Nucleus accumbens (tissue), 56 donors: ENCODE data around the gene C19orf18.
"Not testable (repeated sequence)": the region's sequence is repeated elsewhere in the genome, so short reads cannot be mapped to it uniquely, and the experiment has no call there.

Experiments used
- DNase-seq, 56 donors: peaks; one replicate each; lab custom pipeline; 2025; lab: John Stamatoyannopoulos, UW

The C19orf18 gene

DNA sequence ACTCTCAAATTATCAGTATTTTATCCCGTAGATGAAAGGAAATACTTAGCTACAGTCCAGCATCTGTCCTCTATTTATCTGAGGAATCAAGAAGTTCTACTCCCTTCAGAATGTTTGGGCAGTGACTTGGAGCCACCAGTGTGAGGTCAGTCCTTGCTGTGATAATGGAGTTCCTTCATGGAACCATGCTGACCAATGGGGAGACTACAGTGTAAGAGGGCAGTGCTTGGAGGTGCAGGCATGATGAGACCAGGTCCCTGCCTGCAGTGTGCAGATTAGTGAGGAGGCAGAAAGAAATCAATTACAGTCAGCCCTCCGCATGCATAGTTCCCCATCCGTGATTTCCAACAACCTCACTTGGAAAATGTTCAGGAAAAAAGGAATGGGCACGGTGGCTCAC is at the start of gene C19orf18:
Gene C19orf18, minus strand, starts transcription at position 101 of the 400 bp plus-strand sequence. CDS start 102 bp downstream, outside the sequence.
- DNase-seq = no peak

DNA sequence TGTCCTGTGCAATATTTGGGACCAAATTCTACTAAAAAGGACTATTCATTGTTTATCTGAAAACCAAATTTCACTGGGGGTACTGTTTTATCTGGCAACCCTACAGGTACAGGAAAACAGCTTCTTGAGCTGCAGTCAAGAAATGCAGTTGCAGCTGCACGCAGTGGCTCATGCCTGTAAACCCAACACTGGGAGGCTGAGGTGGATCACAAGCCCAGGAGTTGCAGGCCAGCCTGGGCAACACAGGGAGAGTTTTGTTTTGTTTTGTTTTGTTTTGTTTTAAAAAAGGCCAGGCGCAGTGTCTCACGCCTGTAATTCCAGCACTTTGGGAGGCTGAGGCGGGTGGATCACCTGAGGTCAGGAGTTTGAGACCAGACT is 47.9 kb upstream of the C19orf18 start:
- no peak for DNase-seq

DNA sequence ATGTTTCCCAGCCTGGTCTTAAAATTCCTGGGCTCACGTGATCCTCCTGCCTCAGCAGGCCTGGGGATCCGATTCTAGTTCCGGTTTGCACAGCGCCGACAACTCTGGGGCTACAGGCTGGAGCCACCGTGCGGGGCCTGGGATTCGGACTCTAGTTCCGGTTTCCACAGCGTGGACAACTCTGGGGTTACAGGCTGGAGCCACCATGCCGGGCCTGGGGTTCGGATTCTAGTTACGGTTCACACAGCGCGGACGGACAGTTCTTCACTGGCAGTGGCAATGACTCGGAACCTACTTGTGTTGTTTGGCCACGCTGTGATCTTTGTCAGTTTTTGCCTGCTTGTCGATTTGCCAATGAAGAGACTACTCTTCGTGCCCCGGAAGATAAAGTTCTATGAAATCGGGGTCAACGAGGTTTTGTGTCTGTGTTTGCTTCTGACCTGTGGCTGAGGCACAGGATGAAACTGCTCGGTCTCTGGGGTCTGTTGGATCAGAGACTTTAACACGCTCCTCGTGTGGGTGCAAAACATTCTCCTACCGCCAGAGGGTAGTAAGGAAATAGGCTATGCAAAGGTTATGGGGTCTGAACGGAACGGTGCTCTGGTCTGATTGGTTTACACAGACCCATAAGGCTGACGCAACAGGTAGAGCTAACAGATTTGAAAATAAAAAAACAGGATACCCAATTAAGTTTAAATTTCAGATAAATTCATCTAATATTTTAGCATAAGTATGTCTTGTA is 47.4 kb upstream of the C19orf18 start:
- DNase-seq = peak in 47 of 56 donors; percentile 4 to 82 (median 31)

DNA sequence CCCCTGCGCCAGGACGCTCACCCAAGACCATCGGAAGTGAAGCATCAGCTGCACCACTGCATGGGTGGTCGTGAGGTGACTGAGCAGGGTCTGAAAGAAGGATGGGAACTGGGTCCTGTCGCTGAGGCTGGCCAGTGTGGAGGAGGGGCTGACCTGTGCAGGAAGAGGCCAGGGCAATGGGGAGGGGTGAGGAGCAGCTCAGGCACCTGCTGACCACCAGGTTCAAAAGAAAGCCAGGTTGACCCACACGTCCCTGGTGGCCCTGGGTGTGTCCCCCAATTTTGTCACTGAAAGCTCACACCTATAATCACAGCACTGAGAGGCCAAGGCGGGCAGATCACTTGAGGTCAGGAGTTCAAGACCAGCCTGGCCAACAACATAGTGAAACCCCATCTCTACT is 45.8 kb upstream of the C19orf18 start:
- no peak for DNase-seq

DNA sequence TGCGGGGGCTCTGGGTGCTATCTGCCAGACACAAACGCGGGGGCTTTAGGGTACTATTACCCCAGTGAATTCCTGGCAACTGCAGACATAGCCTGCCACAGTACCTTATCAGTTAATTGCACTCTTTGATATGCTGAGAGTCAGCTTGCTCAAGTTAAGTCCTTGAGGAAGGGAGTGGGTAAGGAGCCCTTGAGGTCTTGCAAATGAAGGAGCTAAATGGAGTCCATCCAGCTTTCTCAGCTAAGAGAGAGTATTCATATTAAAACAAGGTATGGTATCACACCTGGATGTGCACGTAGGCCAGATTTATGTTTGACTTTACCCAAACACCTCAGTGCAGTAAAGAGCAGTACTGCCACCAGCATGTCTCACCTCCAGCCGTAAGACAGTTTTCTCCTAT is 39.8 kb upstream of the C19orf18 start:
- no peak for DNase-seq

DNA sequence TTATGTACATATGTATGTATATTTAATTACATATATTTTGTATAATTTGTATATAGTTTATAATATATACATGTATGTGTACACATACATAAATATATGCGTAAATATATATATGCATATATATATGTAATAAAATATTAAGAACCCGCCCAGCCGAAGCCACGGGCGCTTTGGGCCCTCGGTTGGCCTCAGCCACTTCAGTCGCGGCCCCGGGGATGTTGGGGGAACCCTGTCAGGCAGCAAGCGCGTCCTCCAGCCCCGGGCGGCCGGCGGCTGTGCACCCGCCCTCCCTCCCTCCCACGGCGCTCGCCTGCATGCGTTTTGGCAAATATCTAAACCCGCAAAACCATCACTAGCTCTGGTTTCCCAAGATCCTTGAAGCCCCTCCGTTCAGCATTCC is 36.2 kb upstream of the C19orf18 start:
- no peak for DNase-seq

DNA sequence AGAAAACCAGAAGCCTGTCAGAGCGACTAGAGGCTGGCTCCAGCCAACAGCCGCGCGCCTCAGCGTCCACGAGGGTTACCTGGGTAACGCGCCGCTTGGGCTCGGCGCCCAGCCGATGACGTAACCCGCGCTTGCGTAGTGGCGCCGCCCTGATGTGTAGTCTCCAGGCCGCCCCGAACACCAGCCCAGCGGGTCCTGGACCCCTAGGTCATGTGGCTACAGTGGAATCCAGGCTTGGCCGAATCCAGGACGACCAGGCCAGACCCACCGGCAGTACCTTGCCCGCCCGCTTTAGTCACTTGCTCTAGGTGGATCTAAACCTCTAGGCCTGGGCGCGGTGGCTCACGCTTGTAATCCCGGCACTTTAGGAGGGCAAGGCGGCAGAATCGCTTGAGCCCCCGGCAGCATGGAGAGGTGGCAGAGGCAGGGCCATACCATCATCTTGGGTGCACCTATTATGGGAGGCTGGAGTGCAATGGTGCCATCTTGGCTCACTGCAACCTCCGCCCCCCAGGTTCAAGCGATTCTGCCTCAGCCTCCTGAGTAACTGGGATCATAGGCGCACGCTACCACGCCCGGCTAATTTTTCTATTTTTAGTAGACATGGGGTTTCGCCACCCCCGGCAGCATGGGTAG is 35.5 kb upstream of the C19orf18 start:
- peak; percentile 32 to 95 (median 87) for DNase-seq

DNA sequence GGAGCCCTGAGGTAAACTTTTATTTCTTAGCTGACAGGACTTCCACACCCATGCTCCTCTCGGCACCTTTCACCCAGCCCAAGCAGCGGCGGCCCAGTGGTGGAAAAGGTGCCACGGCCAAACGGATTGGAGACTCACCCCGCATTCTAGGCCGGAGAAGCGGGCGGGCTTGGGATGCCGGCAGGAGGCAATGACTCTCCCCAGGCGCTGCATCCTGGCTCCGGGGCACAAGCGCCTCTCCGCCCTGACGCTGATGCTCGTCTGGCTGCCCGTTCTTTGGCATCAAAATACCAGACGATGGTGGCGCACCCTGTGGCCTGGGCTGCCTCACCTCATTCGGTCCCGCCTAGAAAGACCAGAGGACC is 34.9 kb upstream of the C19orf18 start:
- no peak for DNase-seq

DNA sequence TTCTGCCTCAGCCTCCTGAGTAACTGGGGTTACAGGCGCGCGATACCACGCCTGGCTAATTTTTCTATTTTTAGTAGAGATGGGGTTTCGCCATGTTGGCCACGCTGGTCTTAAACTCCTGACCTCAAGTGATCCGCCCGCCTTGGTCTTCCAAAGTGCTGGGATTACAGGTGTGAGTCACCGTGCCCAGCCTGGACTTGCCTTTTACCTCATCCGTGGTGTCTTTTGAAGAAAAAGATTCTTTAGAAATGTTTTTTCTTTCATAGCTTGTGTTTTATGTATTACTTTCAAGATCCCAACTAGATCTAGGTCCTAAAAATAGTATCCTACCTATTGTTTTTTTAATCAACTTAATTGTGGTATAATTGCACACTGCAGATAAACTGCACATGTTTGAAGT is 34.5 kb upstream of the C19orf18 start:
- not testable (repeated sequence) for DNase-seq

DNA sequence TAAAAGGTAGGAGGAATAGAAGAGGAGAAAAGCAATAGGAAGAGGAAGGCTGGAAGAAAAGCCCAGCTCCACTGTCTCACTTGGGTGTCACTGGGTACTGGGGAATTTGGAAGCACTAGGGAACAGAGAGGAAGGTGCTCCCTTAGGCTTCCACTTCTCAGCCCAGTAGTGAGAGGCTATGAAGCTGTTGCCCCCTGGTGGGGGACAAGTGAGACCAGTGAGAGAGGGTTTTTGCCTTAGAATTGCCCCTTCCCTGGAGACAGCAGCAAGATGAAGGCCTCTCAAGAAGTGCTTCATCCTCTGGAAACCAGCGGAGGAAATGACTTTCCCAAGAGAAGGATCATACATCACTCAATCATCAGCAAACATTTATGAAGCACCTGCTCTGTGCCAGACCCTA is 33.0 kb upstream of the C19orf18 start:
- DNase-seq = no peak

DNA sequence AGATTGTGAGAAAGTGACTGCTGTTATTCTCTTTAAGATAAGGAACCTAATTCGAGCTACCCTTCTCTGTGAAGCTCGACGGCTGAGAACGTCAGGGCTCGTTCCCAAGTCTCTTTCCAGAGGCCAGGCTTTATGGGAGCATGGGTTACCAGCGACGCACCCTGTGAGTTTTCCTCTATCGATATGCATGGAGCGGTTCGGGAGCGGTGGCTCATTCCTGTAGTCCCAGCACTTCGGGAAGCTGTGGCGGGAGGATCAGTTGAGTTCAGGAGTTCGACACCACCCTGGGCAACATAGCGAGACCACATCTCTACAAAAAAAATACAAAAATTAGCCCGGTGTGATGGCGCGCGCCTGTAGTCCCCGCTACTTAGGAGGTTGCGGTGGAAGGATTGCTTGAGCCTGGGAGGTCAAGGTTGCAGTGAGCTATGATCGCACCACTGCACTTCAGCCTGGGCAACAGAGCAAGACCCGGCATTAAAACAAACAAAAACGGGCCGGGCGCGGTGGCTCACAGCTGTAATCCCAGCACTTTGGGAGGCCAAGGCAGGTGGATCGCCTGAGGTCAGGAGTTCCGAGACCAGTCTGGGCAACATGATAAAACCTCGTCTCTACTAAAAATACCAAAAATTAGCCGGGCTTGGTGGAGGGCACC is 29.0 kb upstream of the C19orf18 start:
- DNase-seq = peak in 6 of 56 donors; percentile 24 to 58 (median 43)

DNA sequence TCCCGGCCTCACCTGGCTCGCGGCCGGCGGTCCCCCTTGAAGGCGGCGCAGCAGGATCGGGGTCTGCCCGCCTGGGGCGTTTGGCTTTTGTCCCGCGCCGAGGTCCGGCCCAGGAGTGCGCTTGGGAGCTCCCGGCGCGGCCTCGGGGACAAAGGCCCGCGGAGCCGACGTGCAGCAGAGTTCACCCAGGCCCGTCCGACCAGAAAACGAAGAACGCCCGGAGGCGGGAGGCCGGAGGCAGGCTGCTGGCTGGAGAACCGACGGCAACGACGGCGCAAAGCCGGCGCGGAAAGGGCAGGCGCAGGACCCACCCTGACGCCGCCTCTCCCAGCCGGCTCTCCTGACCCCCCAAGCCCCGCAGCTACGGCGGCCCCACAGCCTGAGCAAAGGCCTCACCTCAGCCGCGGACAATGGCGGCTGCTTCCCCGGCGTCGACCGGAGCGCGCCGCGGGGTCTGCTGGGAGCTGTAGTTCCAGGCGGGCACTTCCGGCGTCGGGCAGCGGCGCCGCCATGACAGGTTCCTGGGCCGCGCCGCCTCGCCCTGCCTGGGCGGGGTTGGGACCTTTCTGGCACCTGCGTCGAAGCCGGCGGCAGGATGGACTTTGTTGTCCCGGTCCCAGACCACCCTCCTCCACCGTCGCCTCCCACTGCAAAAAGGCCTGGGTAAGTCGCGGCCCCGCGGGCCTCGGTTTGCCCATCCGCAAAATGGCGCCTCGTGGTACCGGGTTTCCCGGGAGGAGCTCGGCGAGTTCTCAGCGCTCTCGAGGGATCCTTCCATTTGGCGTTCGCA is 28.2 kb upstream of the C19orf18 start, which contains the start of gene ZNF606:
Gene ZNF606, minus strand, starts transcription at position 437 of the 790 bp plus-strand sequence. CDS start 1,501 bp downstream, outside the sequence.
- DNase-seq = peak in 54 of 56 donors; percentile 51 to 90 (median 80)

DNA sequence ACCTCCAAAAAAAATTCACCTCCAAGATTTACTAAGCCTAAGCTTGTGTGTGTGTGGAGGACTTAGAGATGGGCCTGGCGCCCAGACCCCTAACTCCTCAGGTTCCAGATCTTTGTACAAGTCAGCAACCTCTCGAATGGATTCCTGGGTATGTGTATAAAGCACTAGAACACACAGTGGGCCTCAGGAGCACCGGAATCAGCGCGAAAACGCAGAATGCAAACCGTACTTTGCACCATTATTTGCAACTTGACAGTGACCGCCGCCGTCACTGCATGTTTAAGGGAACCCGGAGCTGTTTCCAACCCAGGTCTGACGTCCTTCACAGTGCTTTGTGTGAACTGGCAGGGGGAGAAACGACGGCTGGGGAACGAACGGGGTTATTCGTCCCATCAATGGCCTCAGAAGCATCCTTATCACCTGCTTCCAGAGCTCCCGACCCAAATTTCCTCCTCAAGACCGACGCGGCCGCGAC is 27.6 kb upstream of the C19orf18 start:
- DNase-seq = peak in 8 of 56 donors; percentile 5 to 47 (median 27)

DNA sequence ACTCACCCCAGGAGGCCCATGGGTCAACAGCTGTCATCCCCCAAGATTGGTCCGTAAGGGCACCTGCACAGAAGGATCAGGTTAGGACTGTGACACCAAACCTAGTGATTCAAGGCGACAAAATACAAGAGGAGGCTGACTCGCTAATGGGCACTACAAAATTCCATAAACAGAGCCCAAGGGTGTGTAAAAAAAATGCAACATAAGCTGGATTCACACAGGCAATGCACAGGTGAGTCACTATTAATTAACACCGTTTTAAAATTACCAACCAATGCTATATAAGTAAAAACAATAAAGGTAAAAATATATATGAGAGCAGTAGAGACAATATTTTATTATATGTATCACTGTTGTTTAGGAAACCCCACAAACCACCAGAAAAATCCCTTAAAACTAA is 26.3 kb upstream of the C19orf18 start:
- DNase-seq = no peak

DNA sequence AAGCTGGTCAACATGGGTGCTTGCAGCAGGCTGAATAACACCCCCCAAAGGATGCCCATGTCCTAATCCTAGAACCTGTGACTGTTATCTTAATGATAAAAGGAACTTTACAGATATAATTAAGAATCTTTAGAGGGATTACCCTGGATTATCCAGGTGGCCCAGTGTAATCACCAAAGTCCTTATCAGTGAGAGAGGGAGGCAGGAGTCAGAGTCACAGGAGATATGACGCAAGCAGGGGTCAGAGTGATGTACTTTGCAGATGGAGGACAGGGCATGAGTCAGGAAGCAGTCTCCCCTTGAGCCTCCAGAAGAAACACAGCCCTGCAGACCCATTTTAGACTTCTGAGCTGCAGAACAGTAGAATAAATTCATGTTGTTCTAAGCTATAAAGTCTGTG is 18.5 kb upstream of the C19orf18 start:
- DNase-seq = no peak

DNA sequence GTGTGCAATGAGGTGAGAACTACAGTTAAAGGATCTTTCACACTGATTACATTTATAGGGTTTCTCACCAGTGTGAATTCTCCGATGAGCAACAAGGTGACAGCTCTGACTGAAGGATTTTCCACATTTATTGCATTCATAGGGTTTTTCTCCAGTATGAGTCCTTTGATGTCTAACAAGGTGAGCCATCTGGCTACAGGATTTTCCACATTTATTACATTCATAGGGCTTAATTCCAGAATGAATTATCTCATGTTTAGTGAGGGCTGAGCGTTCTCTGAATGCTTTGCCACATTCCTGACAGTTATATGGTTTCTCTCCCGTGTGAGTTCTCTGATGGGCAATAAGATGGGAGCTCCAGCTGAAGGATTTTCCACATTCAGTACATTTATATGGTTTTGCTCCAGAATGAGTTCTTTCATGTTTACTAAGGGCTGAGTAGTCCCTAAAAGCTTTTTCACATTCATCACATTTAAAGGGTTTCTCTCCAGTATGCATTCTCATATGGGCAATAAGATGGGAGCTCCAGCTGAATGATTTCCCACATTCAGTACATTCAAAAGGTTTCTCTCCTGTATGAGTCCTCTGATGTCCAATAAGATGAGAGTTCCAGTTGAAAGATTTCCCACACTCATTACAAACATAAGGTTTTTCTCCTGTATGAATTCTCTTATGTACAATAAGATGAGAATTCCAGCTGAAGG is 4.4 kb upstream of the C19orf18 start:
- no peak for DNase-seq

DNA sequence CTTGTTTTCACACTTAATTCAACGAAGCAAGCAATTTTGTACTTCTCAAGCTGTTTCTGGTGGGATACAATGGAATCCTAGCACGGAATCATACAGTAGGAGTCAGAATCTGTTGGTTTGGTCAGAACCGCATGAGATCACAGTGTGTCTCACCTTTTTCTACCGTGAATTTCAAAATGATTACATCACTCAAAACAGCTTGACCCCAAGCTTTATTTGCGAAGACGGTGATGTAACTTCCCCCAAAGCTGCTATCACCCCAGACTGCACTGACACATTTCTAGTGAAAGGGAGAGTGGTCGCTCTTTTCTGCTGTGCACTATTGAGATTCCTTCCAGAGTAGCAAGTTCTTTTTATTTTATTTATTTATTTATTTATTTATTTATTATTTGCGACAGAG is 9.6 kb downstream of the C19orf18 start:
- DNase-seq = no peak

DNA sequence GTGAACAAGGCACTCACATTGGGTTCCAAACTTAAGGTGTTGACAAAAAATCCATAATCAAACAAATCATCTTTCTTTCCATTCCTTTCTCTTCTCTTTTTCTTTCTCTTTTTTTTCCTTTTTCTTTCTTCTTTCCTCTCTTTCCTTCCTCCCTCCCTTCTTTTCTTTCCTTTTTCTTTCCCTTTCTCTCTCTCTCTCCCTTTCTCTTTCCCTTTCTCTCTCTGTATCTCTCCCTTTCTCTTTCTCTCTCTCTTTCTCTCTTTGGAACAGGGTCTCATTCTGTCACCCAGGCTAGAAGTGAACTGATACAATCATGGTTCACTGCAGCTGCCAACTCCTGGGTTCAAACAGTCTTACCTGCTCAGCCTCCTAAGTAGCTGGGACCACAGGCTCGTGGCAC is 12.5 kb downstream of the C19orf18 start:
- DNase-seq = no peak

DNA sequence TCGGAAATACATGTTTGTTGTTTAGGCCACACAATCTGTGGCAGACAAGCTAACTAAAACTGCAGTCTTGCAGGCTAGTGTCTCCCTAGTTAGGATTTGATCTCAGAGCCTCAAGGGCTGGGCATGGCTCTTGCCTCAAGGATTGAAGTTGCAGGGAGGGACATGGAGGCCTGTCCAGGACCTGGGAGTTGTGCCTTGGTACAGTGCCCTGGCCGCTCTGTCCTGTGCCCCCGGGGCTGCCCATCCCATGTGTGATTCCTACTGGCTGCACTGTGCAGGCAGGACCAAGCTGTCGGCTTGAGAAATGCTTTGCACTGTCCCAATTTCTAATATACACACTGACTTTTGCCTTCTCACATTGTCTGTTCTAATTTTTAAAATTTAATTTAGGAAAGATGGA is 19.3 kb downstream of the C19orf18 start:
- no peak for DNase-seq

DNA sequence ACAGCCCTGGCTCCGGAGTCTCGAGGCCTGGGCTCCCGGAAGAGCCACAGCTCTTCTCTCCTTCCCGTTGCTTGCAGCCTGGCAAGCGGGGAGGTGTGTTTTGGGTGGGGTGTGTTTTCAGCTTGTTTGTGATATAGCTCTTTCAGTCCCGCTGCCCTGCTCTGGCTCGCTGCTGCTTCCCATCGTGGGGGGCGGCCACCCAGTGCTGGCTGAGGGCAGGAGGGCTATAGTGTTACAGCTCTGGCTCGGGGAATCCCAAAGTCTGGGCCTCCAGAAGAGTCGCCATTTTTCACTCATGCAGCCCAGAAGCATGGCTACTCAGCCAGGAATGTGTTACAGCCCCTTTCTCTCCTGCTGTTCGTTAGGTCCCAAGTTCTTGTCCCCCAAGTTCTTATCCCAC is 24.6 kb downstream of the C19orf18 start:
- no peak for DNase-seq
